GM12872 (cell line): Measurements from ENCODE around the gene LRRC15.

Source experiments
- CTCF ChIP-seq: IDR thresholded peaks from 3 replicates; pipeline ENCODE4 v1.5.1; 2011; ENCODE audit warnings: low read depth, mild to moderate bottlenecking, low read length, moderate library complexity; ENCODE audit not compliant: insufficient read depth

The LRRC15 gene

GRCh38 chr3:194384569-194385001, 15.0 kb upstream of the LRRC15 start:
- no peak for TF ChIP-seq CTCF

- no peak for TF ChIP-seq CTCF
These were observed 14.6 kb upstream of the LRRC15 start for GRCh38 chr3:194384156-194384555.

- no peak for TF ChIP-seq CTCF
These were observed 13.9 kb upstream of the LRRC15 start for GRCh38 chr3:194383276-194383940.

GRCh38 chr3:194382892-194383223, 13.3 kb upstream of the LRRC15 start:
- no peak for TF ChIP-seq CTCF

- no peak for TF ChIP-seq CTCF
These were observed 12.8 kb upstream of the LRRC15 start for GRCh38 chr3:194382196-194382891.

- no peak for TF ChIP-seq CTCF
These were observed 11.9 kb upstream of the LRRC15 start for GRCh38 chr3:194381460-194381875.

GRCh38 chr3:194380326-194380725, 10.8 kb upstream of the LRRC15 start:
- TF ChIP-seq CTCF = no peak
